Fibroblast of skin of abdomen (primary cell): ENCODE measurements around the gene EYS.
"Not testable (repeated sequence)": the region's sequence is repeated elsewhere in the genome, so short reads cannot be mapped to it uniquely, and the experiment has no call there.

Experiments used
- DNase-seq: peaks from one replicate; pipeline ENCODE4 v3.0.0-alpha.2; 2013

The EYS gene

GRCh38 chr6:64553249-64553786 is 1153.7 kb downstream of the EYS start:
- no peak for DNase-seq

GRCh38 chr6:64547594-64548268 is 1159.3 kb downstream of the EYS start:
- no peak for DNase-seq

GRCh38 chr6:64539917-64540316 is 1167.1 kb downstream of the EYS start:
- no peak for DNase-seq

GRCh38 chr6:64538722-64539121 is 1168.3 kb downstream of the EYS start:
- no peak for DNase-seq

- no peak for DNase-seq
Observed at GRCh38 chr6:64527899-64528298, 1179.1 kb downstream of the EYS start.

GRCh38 chr6:64522859-64523258 is 1184.2 kb downstream of the EYS start:
- no peak for DNase-seq

- DNase-seq: peak; percentile 92
Observed at GRCh38 chr6:64520050-64520449, 1187.0 kb downstream of the EYS start.

- no peak for DNase-seq
Observed at GRCh38 chr6:64516393-64516792, 1190.6 kb downstream of the EYS start.

GRCh38 chr6:64507661-64508060 is 1199.4 kb downstream of the EYS start:
- DNase-seq: no peak

- no peak for DNase-seq
Observed at GRCh38 chr6:64505312-64505711, 1201.7 kb downstream of the EYS start.

GRCh38 chr6:64504503-64504902 is 1202.5 kb downstream of the EYS start:
- DNase-seq: no peak

- DNase-seq: no peak
Observed at GRCh38 chr6:64502801-64503200, 1204.2 kb downstream of the EYS start.

GRCh38 chr6:64497634-64498033 is 1209.4 kb downstream of the EYS start:
- DNase-seq: no peak

GRCh38 chr6:64489763-64490162 is 1217.3 kb downstream of the EYS start:
- no peak for DNase-seq

- DNase-seq: no peak
Observed at GRCh38 chr6:64486578-64487351, 1220.3 kb downstream of the EYS start.

GRCh38 chr6:64483956-64484499 is 1223.0 kb downstream of the EYS start:
- DNase-seq: no peak

- DNase-seq: no peak
Observed at GRCh38 chr6:64482631-64483030, 1224.4 kb downstream of the EYS start.

- no peak for DNase-seq
Observed at GRCh38 chr6:64479134-64479533, 1227.9 kb downstream of the EYS start.

GRCh38 chr6:64477391-64477790 is 1229.6 kb downstream of the EYS start:
- peak; percentile 30 for DNase-seq

- no peak for DNase-seq
Observed at GRCh38 chr6:64476935-64477334, 1230.1 kb downstream of the EYS start.

GRCh38 chr6:64469405-64469804 is 1237.6 kb downstream of the EYS start:
- DNase-seq: not testable (repeated sequence)

GRCh38 chr6:64467656-64468055 is 1239.4 kb downstream of the EYS start:
- DNase-seq: no peak

GRCh38 chr6:64459411-64459944 is 1247.5 kb downstream of the EYS start:
- no peak for DNase-seq
